ENCODE data around the gene ZFHX3. TPM values are rescaled to one million over a fixed set of nuclear protein-coding genes. Genes with fewer than 3 reads are reported as not detected.

The ZFHX3 gene
- total and polyA plus RNA-seq, 10 of the 15 experiments (the other 5 are each of a cell fraction or from before 2014, with no cell fraction given): 0.68 to 8.6 (median 2.0) TPM

DNA sequence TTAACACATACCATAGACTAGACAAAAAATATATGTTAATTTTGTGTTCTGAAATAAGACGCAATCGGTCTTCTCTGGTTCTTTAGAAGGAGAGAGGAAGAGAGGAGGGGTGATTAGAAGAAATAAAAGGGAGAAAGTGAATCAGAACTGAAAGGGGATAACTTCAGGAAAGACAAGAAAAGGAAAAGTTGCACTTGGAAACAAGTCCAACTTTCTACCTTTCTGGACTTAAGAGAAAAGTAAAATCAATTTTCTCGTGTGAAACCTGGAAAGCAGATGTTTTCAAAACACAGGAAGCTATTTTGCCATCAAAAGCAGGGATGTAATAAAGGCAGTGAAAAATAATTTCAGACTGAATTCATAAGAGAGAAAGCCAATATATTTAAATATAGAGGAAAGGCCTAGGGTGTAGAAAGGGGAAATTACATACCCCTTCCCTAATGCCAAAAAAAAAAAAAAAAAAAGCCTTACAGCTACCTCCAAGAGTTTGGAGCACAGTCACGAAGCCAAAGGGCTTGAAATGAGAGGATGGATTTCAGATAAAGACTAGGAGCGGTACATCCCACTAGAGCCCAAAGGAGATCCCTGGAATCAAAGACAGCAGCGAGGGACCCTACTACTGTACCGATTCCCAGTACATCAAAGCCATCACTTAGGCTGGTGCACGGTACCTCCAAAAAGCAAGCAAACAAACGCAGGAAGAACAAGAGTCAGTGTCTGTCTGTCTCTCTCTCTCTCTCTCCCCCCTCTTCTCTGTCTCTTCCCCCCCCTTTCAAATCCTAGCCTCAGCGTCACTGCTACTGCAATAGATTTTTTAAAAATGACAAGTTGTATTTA lies 12.1 kb upstream of the ZFHX3 start (continued):
- TF ChIP-seq EED (IDR thresholded peaks at IDR 0.05; ENCODE audit: low read depth) (no peak), YY1 (IDR thresholded peaks at IDR 0.05; ENCODE audit: low read depth, low read length) (no peak), DPF2 (IDR thresholded peaks at IDR 0.05) (no peak), ETV6 (conservative IDR thresholded peaks at IDR 0.05 in 1 of 2, IDR thresholded peaks at IDR 0.05 in 1 of 2; ENCODE audit: borderline replicate concordance in 1 of 2, low read depth in 1 of 2) (no peak), RAD51 (IDR thresholded peaks at IDR 0.05) (no peak)
- TF ChIP-seq, protein P1, sequence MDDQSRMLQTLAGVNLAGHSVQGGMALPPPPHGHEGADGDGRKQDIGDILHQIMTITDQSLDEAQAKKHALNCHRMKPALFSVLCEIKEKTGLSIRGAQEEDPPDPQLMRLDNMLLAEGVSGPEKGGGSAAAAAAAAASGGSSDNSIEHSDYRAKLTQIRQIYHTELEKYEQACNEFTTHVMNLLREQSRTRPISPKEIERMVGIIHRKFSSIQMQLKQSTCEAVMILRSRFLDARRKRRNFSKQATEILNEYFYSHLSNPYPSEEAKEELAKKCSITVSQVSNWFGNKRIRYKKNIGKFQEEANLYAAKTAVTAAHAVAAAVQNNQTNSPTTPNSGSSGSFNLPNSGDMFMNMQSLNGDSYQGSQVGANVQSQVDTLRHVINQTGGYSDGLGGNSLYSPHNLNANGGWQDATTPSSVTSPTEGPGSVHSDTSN (IDR thresholded peaks at IDR 0.05; ENCODE audit: insufficient replicate concordance, low read depth, low read length): no peak

- Histone ChIP-seq H3K27me3 (replicated peaks in 1 of 2; ENCODE audit: control insufficient read depth in 2 of 2, insufficient read depth in 2 of 2, low read length in 1 of 2) (peaks cover 9 to 22% of the 10 kb centered on the region in 2 experiments), H3K36me3 (ENCODE audit: control insufficient read depth in 2 of 2, insufficient read depth in 2 of 2, low read length in 1 of 2) (no peaks in the 10 kb centered on the region), H2AFZ (ENCODE audit: control insufficient read depth, low read depth, low read length) (peak overlapping the region; percentile 66), H3K4me1 (ENCODE audit: control insufficient read depth, insufficient read depth, low read length) (peaks cover 13% of the 10 kb centered on the region), H3K27ac (ENCODE audit: control insufficient read depth, insufficient read depth) (no peak overlapping the region; the same call in 1 of the 2 replicates), H3K9ac (ENCODE audit: control insufficient read depth, insufficient read depth, low read length) (peak overlapping the region; percentile 34; the same call in 1 of the 2 replicates), H4K20me1 (ENCODE audit: control insufficient read depth, insufficient read depth) (no peaks in the 10 kb centered on the region), H3K79me2 (ENCODE audit: control insufficient read depth, insufficient read depth, low read length) (no peaks in the 10 kb centered on the region; the same call in none of the 2 replicates), H3K9me3 (replicated peaks; ENCODE audit: control insufficient read depth, insufficient read depth, low read length) (no peaks in the 10 kb centered on the region), H3K4me2 (ENCODE audit: control insufficient read depth, insufficient read depth) (peak overlapping the region; percentile 82), H3K4me3 (peak overlapping the region; percentile 82)
- ChIA-PET POLR2A (interaction anchor here (0.7 kb wide), 1 partner anchor 1842 kb away, joined by 3 read pairs; no protein-coding TSS in a partner anchor), CTCF (interaction anchor here (0.8 to 4.6 kb wide), 2 partner anchors 25 to 226 kb away, joined by 3 to 21 read pairs; no protein-coding TSS in a partner anchor), RAD21 (ENCODE audit: unreplicated experiment) (interaction anchor here (1.5 kb wide), 1 partner anchor 23 kb away, joined by 5 read pairs; no protein-coding TSS in a partner anchor), SMC1A (ENCODE audit: uncharacterized antibody, unreplicated experiment) (interaction anchor here (0.7 to 0.8 kb wide), 2 partner anchors 23 to 445 kb away, joined by 3 read pairs; no protein-coding TSS in a partner anchor)
- in situ Hi-C loops (cut with MboI): no loop called here
- intact Hi-C loops (cut with micrococcal nuclease; ENCODE audit: unreplicated experiment): loop anchor here (5.0 kb wide), 2 partner anchors 227 to 557 kb away; no protein-coding TSS in a partner anchor
- ATAC-seq (peak; percentile 42), FAIRE-seq (no peak), DNase-seq (ENCODE audit: low read depth, low spot score) (no peak)
- no TSS peak for BruUV-seq (replicated peaks)
- whole genome bisulfite sequencing (ENCODE audit: insufficient coverage, insufficient replicate concordance, low lambda C conversion rate, missing lambda C conversion rate): under 1% methylated on average over 48 of the region's 72 CpGs
- TF ChIP-seq ZNF622 (IDR thresholded peaks at IDR 0.05) (no peak), SIX5 (IDR thresholded peaks at IDR 0.05; ENCODE audit: low read depth, low read length, severe bottlenecking) (no peak), NRF1 (conservative IDR thresholded peaks at IDR 0.05; ENCODE audit: low read depth, low read length) (0 out of 2 replicates have a peak, but pooled peaks have one; percentile 16), RELB (IDR thresholded peaks at IDR 0.05; ENCODE audit: low read depth) (no peak), BHLHE40 (IDR thresholded peaks at IDR 0.05; ENCODE audit: borderline replicate concordance in 1 of 2, low read depth in 2 of 2, low read length in 1 of 2) (peak in 1 of 2 experiments; percentile 15; a peak in 1 of 4 replicates), NFYA (IDR thresholded peaks at IDR 0.05; ENCODE audit: borderline replicate concordance, low read depth, low read length) (no peak), MLLT1 (IDR thresholded peaks at IDR 0.05) (peak; percentile 33; the same call in 1 of the 2 replicates)
Measured at GRCh38 chr16:73058616-73059409, 10.9 kb upstream of the ZFHX3 start.
